Nephron progenitor cell (in vitro differentiated cells): ENCODE results near the gene PRELID2.

Source experiments
- DNase-seq: peaks from one replicate; pipeline ENCODE4 v3.0.0; 2021
- H3K27ac Mint-ChIP-seq: 2 replicates; pipeline ENCODE4 v1.8.0; 2021; ENCODE audit warnings: mild to moderate bottlenecking, moderate library complexity, mixed read lengths
- H3K27me3 Mint-ChIP-seq: 2 replicates; pipeline ENCODE4 v1.8.0; 2021; ENCODE audit warnings: mild to moderate bottlenecking, low read depth, mixed read lengths; ENCODE audit not compliant: poor library complexity
- H3K36me3 Mint-ChIP-seq: 2 replicates; pipeline ENCODE4 v1.8.0; 2021; ENCODE audit warnings: low read depth, mixed read lengths
- H3K4me1 Mint-ChIP-seq: 2 replicates; pipeline ENCODE4 v1.8.0; 2021; ENCODE audit warnings: mixed read lengths
- H3K4me3 Mint-ChIP-seq: 2 replicates; pipeline ENCODE4 v1.8.0; 2021; ENCODE audit warnings: mild to moderate bottlenecking, moderate library complexity, mixed read lengths
- H3K9me3 Mint-ChIP-seq: 2 replicates; pipeline ENCODE4 v1.8.0; 2021; ENCODE audit warnings: mild to moderate bottlenecking, moderate library complexity, mixed read lengths
- CTCF ChIP-seq: fragments of 200-600 bp; sonication (generic); IDR thresholded peaks from 2 replicates; pipeline ENCODE4 v1.5.0; 2021; ENCODE audit warnings: antibody characterized with exemption

The PRELID2 gene

GRCh38 chr5:145787507-145787906 is 47.6 kb downstream of the PRELID2 start:
- no peak for DNase-seq
- Mint-ChIP-seq H3K4me1 (peaks cover 3% of the 10 kb centered on the region), H3K27ac (no peak overlapping the region), H3K36me3 (peaks cover 35% of the 10 kb centered on the region), H3K4me3 (no peak overlapping the region), H3K9me3 (no peaks in the 10 kb centered on the region), H3K27me3 (no peaks in the 10 kb centered on the region)
- no peak for TF ChIP-seq CTCF

GRCh38 chr5:145787001-145787400 is 48.1 kb downstream of the PRELID2 start:
- H3K9me3 Mint-ChIP-seq: no peaks in the 10 kb centered on the region
- H3K27me3 Mint-ChIP-seq: no peaks in the 10 kb centered on the region
- DNase-seq: no peak
- no peak for TF ChIP-seq CTCF
- H3K27ac Mint-ChIP-seq: no peak overlapping the region
- H3K4me1 Mint-ChIP-seq: peaks cover 6% of the 10 kb centered on the region
- H3K4me3 Mint-ChIP-seq: no peak overlapping the region
- H3K36me3 Mint-ChIP-seq: peaks cover 35% of the 10 kb centered on the region

- Mint-ChIP-seq H3K9me3 (peaks cover 5% of the 10 kb centered on the region), H3K27me3 (no peaks in the 10 kb centered on the region), H3K36me3 (peaks cover 23% of the 10 kb centered on the region), H3K27ac (peak overlapping the region; percentile 34), H3K4me1 (peaks cover 17% of the 10 kb centered on the region), H3K4me3 (no peak overlapping the region)
- DNase-seq: peak; percentile 23
- TF ChIP-seq CTCF: no peak
These were observed 54.2 kb downstream of the PRELID2 start for GRCh38 chr5:145780982-145781381.

GRCh38 chr5:145778144-145778900 is 56.8 kb downstream of the PRELID2 start:
- Mint-ChIP-seq H3K27me3 (no peaks in the 10 kb centered on the region), H3K36me3 (peaks cover 30% of the 10 kb centered on the region), H3K9me3 (peaks cover 5% of the 10 kb centered on the region), H3K4me3 (no peak overlapping the region), H3K27ac (no peak overlapping the region), H3K4me1 (peaks cover 17% of the 10 kb centered on the region)
- no peak for TF ChIP-seq CTCF
- DNase-seq: no peak

GRCh38 chr5:145777445-145778063 is 57.6 kb downstream of the PRELID2 start:
- Mint-ChIP-seq H3K27ac (no peak overlapping the region), H3K4me1 (peaks cover 13% of the 10 kb centered on the region), H3K9me3 (peaks cover 5% of the 10 kb centered on the region), H3K4me3 (no peak overlapping the region), H3K36me3 (peaks cover 32% of the 10 kb centered on the region), H3K27me3 (no peaks in the 10 kb centered on the region)
- no peak for TF ChIP-seq CTCF
- DNase-seq: no peak

- Mint-ChIP-seq H3K4me3 (no peak overlapping the region), H3K9me3 (peaks cover 5% of the 10 kb centered on the region), H3K36me3 (peaks cover 37% of the 10 kb centered on the region), H3K27ac (no peak overlapping the region), H3K27me3 (no peaks in the 10 kb centered on the region), H3K4me1 (peaks cover 10% of the 10 kb centered on the region)
- no peak for DNase-seq
- no peak for TF ChIP-seq CTCF
These were observed 58.3 kb downstream of the PRELID2 start for GRCh38 chr5:145776886-145777285.
